ENCODE data around the gene DAGLA.

Gene DAGLA

DNA sequence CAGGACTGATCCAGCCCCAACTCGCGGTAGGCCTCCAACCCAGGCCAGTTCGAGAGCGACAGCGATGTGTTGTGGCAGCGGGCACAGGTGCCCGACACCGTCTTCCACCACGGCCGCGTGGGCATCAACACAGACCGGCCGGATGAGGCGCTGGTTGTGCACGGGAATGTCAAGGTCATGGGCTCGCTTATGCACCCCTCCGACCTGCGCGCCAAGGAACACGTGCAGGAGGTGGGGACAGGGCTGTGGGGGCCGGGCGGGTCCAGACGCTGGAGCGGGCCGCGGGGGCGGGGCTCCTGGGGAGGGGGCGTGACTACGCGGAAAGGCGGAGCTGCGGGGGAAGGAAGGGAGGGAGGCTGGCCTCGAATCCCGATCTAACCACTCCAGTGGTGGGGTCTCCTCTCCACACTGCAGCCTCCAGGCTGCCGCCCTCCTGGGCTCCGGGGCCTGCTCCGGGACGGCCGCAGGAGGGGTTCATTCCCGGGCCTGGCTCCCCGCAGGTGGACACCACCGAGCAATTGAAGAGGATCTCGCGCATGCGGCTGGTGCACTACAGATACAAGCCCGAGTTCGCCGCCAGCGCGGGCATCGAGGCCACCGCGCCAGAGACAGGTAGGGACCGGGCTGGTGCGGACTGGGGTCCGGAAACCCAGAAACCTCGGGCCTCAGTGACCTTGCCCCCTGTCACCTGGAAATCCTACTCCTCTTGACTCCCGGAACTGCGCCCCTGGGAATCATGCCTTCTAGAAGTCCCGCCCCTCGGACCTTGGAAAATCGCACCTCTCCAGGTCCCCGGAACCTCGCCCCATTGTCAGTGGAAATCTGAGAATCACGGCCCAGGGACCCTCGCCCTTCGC, 97.3 kb downstream of the DAGLA start:
- TF ChIP-seq, protein P1, sequence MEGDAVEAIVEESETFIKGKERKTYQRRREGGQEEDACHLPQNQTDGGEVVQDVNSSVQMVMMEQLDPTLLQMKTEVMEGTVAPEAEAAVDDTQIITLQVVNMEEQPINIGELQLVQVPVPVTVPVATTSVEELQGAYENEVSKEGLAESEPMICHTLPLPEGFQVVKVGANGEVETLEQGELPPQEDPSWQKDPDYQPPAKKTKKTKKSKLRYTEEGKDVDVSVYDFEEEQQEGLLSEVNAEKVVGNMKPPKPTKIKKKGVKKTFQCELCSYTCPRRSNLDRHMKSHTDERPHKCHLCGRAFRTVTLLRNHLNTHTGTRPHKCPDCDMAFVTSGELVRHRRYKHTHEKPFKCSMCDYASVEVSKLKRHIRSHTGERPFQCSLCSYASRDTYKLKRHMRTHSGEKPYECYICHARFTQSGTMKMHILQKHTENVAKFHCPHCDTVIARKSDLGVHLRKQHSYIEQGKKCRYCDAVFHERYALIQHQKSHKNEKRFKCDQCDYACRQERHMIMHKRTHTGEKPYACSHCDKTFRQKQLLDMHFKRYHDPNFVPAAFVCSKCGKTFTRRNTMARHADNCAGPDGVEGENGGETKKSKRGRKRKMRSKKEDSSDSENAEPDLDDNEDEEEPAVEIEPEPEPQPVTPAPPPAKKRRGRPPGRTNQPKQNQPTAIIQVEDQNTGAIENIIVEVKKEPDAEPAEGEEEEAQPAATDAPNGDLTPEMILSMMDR (IDR thresholded peaks at IDR 0.05; ENCODE audit: low read depth, low read length), result no peak
- no peak overlapping the region for H3K4me3 ChIP-seq (ENCODE audit: low read depth, low read length)

DNA sequence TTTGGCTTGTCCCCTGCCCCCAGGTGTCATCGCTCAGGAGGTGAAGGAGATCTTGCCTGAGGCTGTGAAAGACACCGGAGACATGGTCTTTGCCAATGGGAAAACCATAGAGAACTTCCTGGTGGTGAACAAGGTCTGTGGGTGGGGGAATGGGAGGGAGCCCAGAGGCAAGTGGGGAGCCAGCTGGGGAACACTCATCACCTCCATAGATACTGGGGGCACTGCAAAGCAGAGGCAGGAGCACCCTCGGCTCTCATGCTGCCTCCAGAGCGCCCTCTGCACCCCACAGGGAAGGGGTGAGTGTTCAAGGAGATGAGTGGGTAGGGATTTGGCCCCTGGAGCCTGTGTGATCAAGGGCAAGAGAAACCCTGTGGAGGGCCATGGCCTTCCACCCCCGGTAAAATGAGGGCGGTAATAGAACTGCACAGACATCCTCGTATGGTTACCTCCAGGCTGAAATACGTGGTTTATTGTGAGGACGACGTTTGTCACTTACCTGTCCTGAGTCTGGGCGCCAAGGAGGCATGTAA, 98.2 kb downstream of the DAGLA start:
- TF ChIP-seq, protein P1 (IDR thresholded peaks at IDR 0.05; ENCODE audit: low read depth, low read length), result no peak
- H3K4me3 ChIP-seq (ENCODE audit: low read depth, low read length), result no peak overlapping the region

DNA sequence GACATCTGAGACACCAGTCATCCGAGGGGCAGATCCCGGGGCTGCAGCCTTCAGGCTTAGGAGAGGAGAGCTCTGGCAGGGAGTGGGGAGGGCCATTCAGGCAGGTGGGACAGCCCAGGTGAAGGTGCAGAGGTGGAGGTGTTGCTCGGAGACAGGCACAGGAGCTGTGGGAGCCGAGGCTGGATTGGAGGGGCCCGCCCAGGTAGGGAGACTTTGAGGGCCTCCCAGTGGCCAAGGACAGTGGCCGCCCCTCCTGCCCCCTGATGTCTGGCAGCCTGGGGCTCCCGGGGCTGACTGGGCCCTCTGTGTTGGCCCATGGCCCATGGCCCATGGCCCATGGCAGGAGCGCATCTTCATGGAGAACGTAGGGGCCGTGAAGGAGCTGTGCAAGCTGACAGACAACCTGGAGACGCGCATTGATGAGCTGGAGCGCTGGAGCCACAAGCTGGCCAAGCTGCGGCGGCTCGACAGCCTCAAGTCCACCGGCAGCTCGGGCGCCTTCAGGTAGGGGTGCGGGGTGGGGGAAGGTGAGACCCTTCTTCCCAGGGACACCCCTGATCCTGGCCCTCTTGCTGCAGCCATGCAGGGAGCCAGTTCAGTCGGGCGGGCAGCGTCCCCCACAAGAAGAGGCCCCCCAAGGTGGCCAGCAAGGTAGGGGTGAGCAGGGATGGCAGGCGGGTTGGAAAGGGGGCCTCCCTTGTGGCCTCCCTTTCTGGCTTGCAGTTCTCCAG, 98.9 kb downstream of the DAGLA start:
- no peak overlapping the region for H3K4me3 ChIP-seq (ENCODE audit: low read depth, low read length)
- TF ChIP-seq, protein P1 (IDR thresholded peaks at IDR 0.05; ENCODE audit: low read depth, low read length), result no peak

DNA sequence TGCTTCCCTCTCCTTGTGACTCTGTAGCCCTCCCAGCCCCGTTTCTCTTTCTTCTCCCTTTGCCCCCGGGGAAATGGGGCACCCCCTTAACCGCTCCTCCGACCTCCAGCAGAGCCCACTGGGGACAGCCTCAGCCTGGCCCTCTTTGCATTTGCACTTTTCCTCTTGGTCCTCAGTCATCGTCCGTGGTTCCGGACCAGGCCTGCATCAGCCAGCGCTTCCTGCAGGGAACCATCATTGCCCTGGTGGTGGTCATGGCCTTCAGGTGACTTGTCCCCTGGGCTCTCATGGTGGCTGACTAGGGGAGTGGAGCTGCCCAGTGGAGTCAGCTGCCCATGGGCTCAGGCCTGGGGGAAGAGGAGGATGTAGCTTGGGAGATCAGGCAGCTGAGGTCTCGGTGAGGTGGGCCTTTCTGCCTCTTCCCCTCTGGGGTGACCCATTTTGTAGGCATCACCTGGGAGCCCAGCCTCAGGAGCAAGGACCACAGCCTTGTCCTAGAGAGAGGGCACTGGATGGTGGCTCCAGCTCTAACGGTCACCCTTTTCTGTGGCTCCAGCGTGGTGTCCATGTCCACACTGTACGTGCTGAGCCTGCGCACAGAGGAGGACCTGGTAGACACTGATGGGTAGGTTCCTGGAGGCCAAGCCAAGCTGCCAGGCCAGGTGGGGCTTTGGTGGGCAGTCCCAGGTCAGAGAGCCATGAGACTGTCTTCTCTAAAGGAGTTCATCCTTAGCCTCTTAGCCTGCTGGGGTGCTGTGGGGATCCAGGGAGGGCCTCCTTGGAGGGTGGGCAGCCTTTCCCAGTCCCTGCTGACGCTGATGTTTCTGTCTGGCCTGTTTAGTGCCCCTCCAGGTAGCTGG, 99.7 kb downstream of the DAGLA start:
- TF ChIP-seq, protein P1 (IDR thresholded peaks at IDR 0.05; ENCODE audit: low read depth, low read length), result no peak
- H3K4me3 ChIP-seq (ENCODE audit: low read depth, low read length), result no peak overlapping the region

DNA sequence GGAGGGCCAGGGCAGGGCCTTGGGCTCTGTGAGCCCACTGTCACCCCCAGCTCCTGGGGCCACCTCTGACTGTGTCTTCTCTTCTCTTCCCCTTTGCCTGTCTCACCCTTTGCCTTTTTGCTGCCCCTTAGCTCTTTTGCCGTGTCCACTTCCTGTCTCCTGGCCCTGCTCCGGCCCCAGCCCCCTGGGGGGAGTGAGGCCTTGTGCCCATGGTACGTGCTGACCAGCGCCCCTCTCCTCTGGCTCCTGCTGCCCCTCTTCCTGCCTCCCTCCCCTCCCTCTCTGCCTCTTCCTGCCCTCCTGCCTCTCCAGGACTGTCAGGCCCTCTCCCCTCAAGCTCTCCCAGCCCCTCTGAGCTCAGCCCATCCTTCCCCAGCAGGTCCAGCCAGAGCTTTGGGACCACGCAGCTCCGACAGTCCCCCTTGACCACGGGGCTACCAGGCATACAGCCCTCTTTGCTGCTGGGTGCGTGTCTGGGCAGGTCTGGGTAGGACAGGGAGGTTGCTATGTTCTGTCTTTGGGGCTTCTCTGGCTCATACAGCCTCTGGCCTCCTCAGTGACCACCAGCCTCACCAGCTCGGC, 100.5 kb downstream of the DAGLA start:
- H3K4me3 ChIP-seq (ENCODE audit: low read depth, low read length), result no peak overlapping the region
- TF ChIP-seq, protein P1 (IDR thresholded peaks at IDR 0.05; ENCODE audit: low read depth, low read length), result no peak

DNA sequence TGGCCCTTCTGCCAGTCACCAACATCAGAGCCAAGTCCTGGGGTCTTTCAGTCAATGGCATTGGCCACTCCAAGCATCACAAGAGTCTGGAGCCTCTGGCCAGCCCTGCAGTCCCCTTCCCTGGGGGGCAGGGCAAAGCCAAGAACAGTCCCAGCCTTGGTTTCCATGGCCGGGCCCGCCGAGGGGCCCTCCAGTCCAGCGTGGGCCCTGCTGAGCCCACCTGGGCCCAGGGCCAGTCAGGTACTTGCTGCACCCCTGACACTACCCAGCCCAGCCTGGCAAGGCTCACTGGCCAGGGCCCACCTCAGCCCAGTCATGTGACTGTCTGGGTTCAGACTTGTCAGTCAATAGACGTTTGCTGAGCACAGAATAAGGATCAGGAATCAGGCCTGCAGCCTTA, 101.4 kb downstream of the DAGLA start:
- TF ChIP-seq, protein P1 (IDR thresholded peaks at IDR 0.05; ENCODE audit: low read depth, low read length), result no peak
- H3K4me3 ChIP-seq (ENCODE audit: low read depth, low read length), result no peak overlapping the region

All from WI38 (cell line).